ENCODE results near the gene POU3F1. TPM values are rescaled to one million over a fixed set of nuclear protein-coding genes. Genes with fewer than 3 reads are reported as not detected.

POU3F1 gene
- total RNA-seq, 2 donors from 2014 or later, result 0.20 to 0.46 TPM

- Mint-ChIP-seq H3K36me3 (ENCODE audit: low read depth) (peaks cover 2% of the 10 kb centered on the region), H3K9me3 (no peaks in the 10 kb centered on the region), H3K27ac (no peak overlapping the region), H3K4me3 (peak overlapping the region; percentile 69), H3K4me1 (peaks cover 43% of the 10 kb centered on the region), H3K27me3 (ENCODE audit: insufficient read depth) (no peaks in the 10 kb centered on the region)
- Histone ChIP-seq H3K9me3 (ENCODE audit: control insufficient read depth, low read length) (no peaks in the 10 kb centered on the region), H3K36me3 (ENCODE audit: control insufficient read depth, insufficient read depth, low read length) (peaks cover 9% of the 10 kb centered on the region), H3K9ac (ENCODE audit: extremely low read depth, low read length, poor library complexity, severe bottlenecking) (no peak overlapping the region), H3K4me3 (ENCODE audit: low read length) (peak overlapping the region; percentile 94), H3K27ac (ENCODE audit: low read depth, low read length) (no peak overlapping the region), H3K4me1 (ENCODE audit: control insufficient read depth, insufficient read depth, low read length) (peaks cover 35% of the 10 kb centered on the region), H3K27me3 (ENCODE audit: control insufficient read depth, insufficient read depth, low read length, poor library complexity, severe bottlenecking) (no peaks in the 10 kb centered on the region)
- 89 to 100% methylated on average over 1 to 8 of the region's 8 CpGs for WGBS, 2 experiments (ENCODE audit: insufficient coverage in 1 of 2, insufficient read length in 1 of 2)
- no peak for TF ChIP-seq CTCF (conservative IDR thresholded peaks at IDR 0.05)
- DNase-seq, result peak; percentile 51
Observed at GRCh38 chr1:38003261-38004250, 43.0 kb downstream of the POU3F1 start.

DNA sequence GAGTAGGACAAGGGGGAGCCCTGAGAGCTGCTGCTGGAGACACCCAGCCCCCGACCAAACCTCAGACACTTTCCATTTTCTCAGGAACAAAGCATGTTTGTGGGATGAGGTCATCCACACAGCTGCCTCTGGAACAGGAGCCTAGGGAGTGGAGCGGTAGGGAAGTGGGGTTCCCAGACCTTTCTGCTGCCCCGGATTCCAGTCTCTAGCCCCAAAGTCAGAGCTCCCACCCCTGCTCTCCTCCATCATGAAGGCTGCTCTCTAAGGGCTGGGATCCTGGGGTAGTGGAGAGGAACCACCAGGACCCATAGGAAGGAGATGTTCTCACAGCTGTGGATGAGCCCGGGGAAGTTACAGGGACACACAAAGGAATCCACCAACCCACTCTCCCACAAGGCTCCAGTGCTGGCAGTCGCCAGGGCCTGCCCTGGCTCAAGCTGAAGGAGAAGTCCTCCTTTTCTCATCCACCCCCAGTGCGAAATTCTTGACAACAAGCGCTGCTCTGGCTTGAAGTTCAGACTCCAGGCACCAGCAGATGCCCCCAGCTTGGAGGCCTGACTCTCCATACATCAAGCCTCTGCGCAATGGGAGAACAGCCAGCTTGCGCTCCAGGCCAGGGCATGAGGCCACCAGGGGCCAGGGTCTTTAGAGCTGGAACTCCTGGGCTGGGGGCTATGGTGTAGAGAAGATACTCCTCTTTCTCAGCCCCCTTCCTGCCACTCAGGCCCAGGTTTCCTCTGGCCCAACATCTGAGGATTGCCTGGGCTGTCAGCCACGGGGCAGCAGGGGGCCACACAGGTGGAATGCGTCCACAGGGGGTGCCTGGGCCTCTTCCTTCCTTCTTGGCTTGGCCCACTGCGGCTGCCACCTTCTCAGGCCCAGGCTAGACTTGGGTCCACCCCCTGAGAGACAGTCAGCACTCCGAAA, 45.8 kb downstream of the POU3F1 start:
- H3K4me1 ChIP-seq (ENCODE audit: control insufficient read depth, insufficient read depth, low read length), result peaks cover 32% of the 10 kb centered on the region
- peak overlapping the region; percentile 98 for H3K27ac Mint-ChIP-seq
- H3K4me3 ChIP-seq (ENCODE audit: low read length), result peak overlapping the region; percentile 56
- H3K4me3 Mint-ChIP-seq, result peak overlapping the region; percentile 37
- no peaks in the 10 kb centered on the region for H3K9me3 Mint-ChIP-seq
- H3K27me3 Mint-ChIP-seq (ENCODE audit: insufficient read depth), result no peaks in the 10 kb centered on the region
- no peak for TF ChIP-seq CTCF (conservative IDR thresholded peaks at IDR 0.05)
- H3K36me3 ChIP-seq (ENCODE audit: control insufficient read depth, insufficient read depth, low read length), result peaks cover 26% of the 10 kb centered on the region
- H3K4me1 Mint-ChIP-seq, result peaks cover 41% of the 10 kb centered on the region
- H3K36me3 Mint-ChIP-seq (ENCODE audit: low read depth), result peaks cover 12% of the 10 kb centered on the region
- no peaks in the 10 kb centered on the region for H3K27me3 ChIP-seq (ENCODE audit: control insufficient read depth, insufficient read depth, low read length, poor library complexity, severe bottlenecking)
- peak; percentile 87 for DNase-seq
- peak overlapping the region; percentile 84 for H3K9ac ChIP-seq (ENCODE audit: extremely low read depth, low read length, poor library complexity, severe bottlenecking)
- peak overlapping the region; percentile 91 for H3K27ac ChIP-seq (ENCODE audit: low read depth, low read length)
- 57 to 63% methylated on average over 1 to 13 of the region's 13 CpGs for WGBS, 2 experiments (ENCODE audit: insufficient coverage in 1 of 2, insufficient read length in 1 of 2)
- H3K9me3 ChIP-seq (ENCODE audit: control insufficient read depth, low read length), result no peaks in the 10 kb centered on the region

GRCh38 chr1:38000233-38000528, 46.4 kb downstream of the POU3F1 start:
- Mint-ChIP-seq H3K9me3 (no peaks in the 10 kb centered on the region), H3K27me3 (ENCODE audit: insufficient read depth) (no peaks in the 10 kb centered on the region), H3K36me3 (ENCODE audit: low read depth) (peaks cover 12% of the 10 kb centered on the region), H3K4me1 (peaks cover 43% of the 10 kb centered on the region), H3K4me3 (peak overlapping the region; percentile 37), H3K27ac (peak overlapping the region; percentile 98)
- Histone ChIP-seq H3K4me1 (ENCODE audit: control insufficient read depth, insufficient read depth, low read length) (peaks cover 30% of the 10 kb centered on the region), H3K9ac (ENCODE audit: extremely low read depth, low read length, poor library complexity, severe bottlenecking) (peak overlapping the region; percentile 84), H3K36me3 (ENCODE audit: control insufficient read depth, insufficient read depth, low read length) (peaks cover 28% of the 10 kb centered on the region), H3K27me3 (ENCODE audit: control insufficient read depth, insufficient read depth, low read length, poor library complexity, severe bottlenecking) (no peaks in the 10 kb centered on the region), H3K4me3 (ENCODE audit: low read length) (peak overlapping the region; percentile 56), H3K27ac (ENCODE audit: low read depth, low read length) (peak overlapping the region; percentile 91), H3K9me3 (ENCODE audit: control insufficient read depth, low read length) (no peaks in the 10 kb centered on the region)
- 76% methylated on average over 2 of the region's 2 CpGs; no CpG with 5 or more reads in 1 of the 2 experiments for WGBS, 2 experiments (ENCODE audit: insufficient coverage in 1 of 2, insufficient read length in 1 of 2)
- no peak for DNase-seq
- TF ChIP-seq CTCF (conservative IDR thresholded peaks at IDR 0.05), result no peak
